H1 (cell line): ENCODE measurements around the gene TAMM41.

ENCODE experiments used
- CEBPB ChIP-seq: IDR thresholded peaks from 2 replicates; pipeline ENCODE4 v1.6.1; 2012; ENCODE audit warnings: low read depth, low read length
- CHD2 ChIP-seq: IDR thresholded peaks from 2 replicates; pipeline ENCODE4 v1.6.1; 2012; ENCODE audit warnings: low read length, improper control_type of control experiment
- CREB1 ChIP-seq: IDR thresholded peaks from 2 replicates; pipeline ENCODE4 v1.6.1; 2012; ENCODE audit warnings: inconsistent platforms
- CTCF ChIP-seq, 3 experiments: IDR thresholded peaks; 1 replicate in 2 of 3; 2 replicates in 1 of 3; pipeline versions ENCODE4 v1.5.1 to v1.6.1; 2011; ENCODE audit warnings: low read length in 3 of 3, mild to moderate bottlenecking in 3 of 3, inconsistent platforms in 2 of 3, low read depth in 1 of 3, moderate library complexity in 1 of 3; ENCODE audit not compliant: insufficient read depth in 1 of 3; ENCODE audit errors: control extremely low read depth in 1 of 3
- FOSL1 ChIP-seq: IDR thresholded peaks from 2 replicates; pipeline ENCODE4 v1.6.1; 2011; ENCODE audit warnings: mild to moderate bottlenecking, low read depth, low read length, moderate library complexity; ENCODE audit not compliant: insufficient read depth
- KDM5A ChIP-seq: fragments of 200-600 bp; IDR thresholded peaks from 2 replicates; pipeline ENCODE4 v1.7.1; 2012; ENCODE audit warnings: mild to moderate bottlenecking, low read length, inconsistent platforms, mixed read lengths
- NANOG ChIP-seq: IDR thresholded peaks from 2 replicates; pipeline ENCODE4 v1.6.1; 2011; ENCODE audit warnings: low read length, low read depth, mild to moderate bottlenecking, inconsistent platforms; ENCODE audit not compliant: insufficient read depth, poor library complexity, severe bottlenecking
- NRF1 ChIP-seq: IDR thresholded peaks from 2 replicates; pipeline ENCODE4 v1.6.1; 2011; ENCODE audit warnings: mild to moderate bottlenecking, low read depth, low read length, improper control_type of control experiment
- SAP30 ChIP-seq: fragments of 300-600 bp; sonication (generic); IDR thresholded peaks from 2 replicates; pipeline ENCODE4 v1.7.1; 2012; ENCODE audit warnings: low read length, moderate library complexity, mild to moderate bottlenecking, inconsistent platforms; ENCODE audit not compliant: insufficient read depth, insufficient replicate concordance
- SP1 ChIP-seq: IDR thresholded peaks from 2 replicates; pipeline ENCODE4 v1.6.1; 2011; ENCODE audit warnings: low read depth, low read length
- YY1 ChIP-seq: IDR thresholded peaks from 2 replicates; pipeline ENCODE4 v1.6.1; 2011; ENCODE audit warnings: low read depth, mild to moderate bottlenecking, low read length

GRCh38 chr3:11814663-11815062 is 32.0 kb downstream of the TAMM41 start:
- TF ChIP-seq CTCF (IDR thresholded peaks at IDR 0.05; ENCODE audit: control extremely low read depth in 1 of 3, insufficient read depth in 1 of 3, low read depth in 1 of 3, low read length in 3 of 3), result no peak
- no peak for TF ChIP-seq KDM5A
- no peak for TF ChIP-seq YY1
- no peak for TF ChIP-seq NRF1
- TF ChIP-seq FOSL1, result no peak
- no peak for TF ChIP-seq CHD2
- TF ChIP-seq CREB1, result no peak
- no peak for TF ChIP-seq SP1
- TF ChIP-seq SAP30, result no peak
- no peak for TF ChIP-seq NANOG
- no peak for TF ChIP-seq CEBPB
